ENCODE results near the gene CCS. TPM values are rescaled to one million over a fixed set of nuclear protein-coding genes. Genes with fewer than 3 reads are reported as not detected.

CCS gene
- total RNA-seq, 2 experiments from 2014 or later: 31.7 to 36.7 TPM

DNA sequence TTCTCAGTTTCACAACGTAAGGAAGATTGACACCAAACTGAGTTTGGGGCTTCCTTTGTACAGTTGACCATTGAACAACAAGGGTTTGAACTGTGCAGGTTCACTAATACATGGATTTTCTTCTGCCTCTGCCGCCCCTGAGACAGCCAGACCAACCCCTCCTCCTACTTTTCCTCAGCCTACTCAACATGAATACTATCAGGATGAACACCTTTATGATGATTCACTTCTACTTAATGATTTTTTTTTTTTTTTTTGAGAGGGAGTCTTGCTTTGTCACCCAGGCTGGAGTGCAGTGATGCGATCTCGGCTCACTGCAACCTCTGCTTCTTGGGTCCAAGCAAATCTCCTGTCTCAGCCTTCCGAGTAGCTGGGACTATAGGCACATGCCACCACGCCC lies 60.1 kb downstream of the CCS start:
- intact Hi-C loops (cut with micrococcal nuclease; ENCODE audit: unreplicated experiment): no loop called here

More for the DNA sequence above, 60.1 kb downstream of the CCS start:
- no TSS peak for BruUV-seq (replicated peaks)
- peaks cover 55% of the 10 kb centered on the region for H3K79me2 ChIP-seq (ENCODE audit: insufficient read depth, low read depth, low read length)
- H3K27ac ChIP-seq (ENCODE audit: low read depth, low read length, poor library complexity, severe bottlenecking): no peak overlapping the region
- TF ChIP-seq EZH2phosphoT487 (IDR thresholded peaks at IDR 0.05; ENCODE audit: borderline replicate concordance, low read depth, low read length): no peak
- TF ChIP-seq, protein P1, sequence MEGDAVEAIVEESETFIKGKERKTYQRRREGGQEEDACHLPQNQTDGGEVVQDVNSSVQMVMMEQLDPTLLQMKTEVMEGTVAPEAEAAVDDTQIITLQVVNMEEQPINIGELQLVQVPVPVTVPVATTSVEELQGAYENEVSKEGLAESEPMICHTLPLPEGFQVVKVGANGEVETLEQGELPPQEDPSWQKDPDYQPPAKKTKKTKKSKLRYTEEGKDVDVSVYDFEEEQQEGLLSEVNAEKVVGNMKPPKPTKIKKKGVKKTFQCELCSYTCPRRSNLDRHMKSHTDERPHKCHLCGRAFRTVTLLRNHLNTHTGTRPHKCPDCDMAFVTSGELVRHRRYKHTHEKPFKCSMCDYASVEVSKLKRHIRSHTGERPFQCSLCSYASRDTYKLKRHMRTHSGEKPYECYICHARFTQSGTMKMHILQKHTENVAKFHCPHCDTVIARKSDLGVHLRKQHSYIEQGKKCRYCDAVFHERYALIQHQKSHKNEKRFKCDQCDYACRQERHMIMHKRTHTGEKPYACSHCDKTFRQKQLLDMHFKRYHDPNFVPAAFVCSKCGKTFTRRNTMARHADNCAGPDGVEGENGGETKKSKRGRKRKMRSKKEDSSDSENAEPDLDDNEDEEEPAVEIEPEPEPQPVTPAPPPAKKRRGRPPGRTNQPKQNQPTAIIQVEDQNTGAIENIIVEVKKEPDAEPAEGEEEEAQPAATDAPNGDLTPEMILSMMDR (conservative IDR thresholded peaks at IDR 0.05; ENCODE audit: low read length): no peak
- no peak overlapping the region for H3K4me3 ChIP-seq (ENCODE audit: low read depth, low read length, poor library complexity, severe bottlenecking)
- ChIA-PET CTCF (ENCODE audit: unreplicated experiment) (interaction anchor here (0.6 kb wide), 1 partner anchor 514 kb away, joined by 4 read pairs; no protein-coding TSS in a partner anchor), POLR2A (interaction anchor here (1.2 kb wide), 1 partner anchor 11 kb away, joined by 3 read pairs; no protein-coding TSS in a partner anchor)
- H3K4me2 ChIP-seq (ENCODE audit: low read length): no peak overlapping the region
- no peaks in the 10 kb centered on the region for H3K9me3 ChIP-seq (ENCODE audit: low read length)
- no peak overlapping the region for H2AFZ ChIP-seq (ENCODE audit: low read length)
- H4K20me1 ChIP-seq (ENCODE audit: insufficient read depth, low read length): no peaks in the 10 kb centered on the region
- H3K36me3 ChIP-seq (ENCODE audit: insufficient read depth, low read length): peaks cover 94% of the 10 kb centered on the region
- H3K9me2 ChIP-seq (ENCODE audit: insufficient read depth, low read length): no peaks in the 10 kb centered on the region
- H3K4me1 ChIP-seq (ENCODE audit: insufficient read depth, low read length, poor library complexity, severe bottlenecking): peaks cover under 1% of the 10 kb centered on the region
- no peak for DNase-seq (ENCODE audit: low spot score)

Small RNAs within 50 kb of the gene (small RNA-seq; reads per million reads assigned to genes)
- gene RNU4-39P: not detected

Other genes starting within 250 kb of the CCS start
- 43.8 and 56.2 TPM in 2 replicates for gene BRMS1, start 248.1 kb upstream of the CCS start, total RNA-seq (2014; rRNA removed; shearing (Covaris generic))
- gene BRMS1, start 248.1 kb upstream of the CCS start, total RNA-seq (2022): 35.9 and 43.1 TPM in 2 replicates
- 10.7 and 11.7 TPM in 2 replicates for gene B4GAT1, start 245.6 kb upstream of the CCS start, total RNA-seq (2014; rRNA removed; shearing (Covaris generic))
- 9.4 and 9.8 TPM in 2 replicates for gene B4GAT1, start 245.6 kb upstream of the CCS start, total RNA-seq (2022)
- gene SLC29A2, start 221.4 kb upstream of the CCS start, total RNA-seq (2014; rRNA removed; shearing (Covaris generic)): 24.7 and 33.6 TPM in 2 replicates
- 55.6 and 56.4 TPM in 2 replicates for gene SLC29A2, start 221.4 kb upstream of the CCS start, total RNA-seq (2022)
- not detected in 2 replicates for gene NPAS4, start 172.2 kb upstream of the CCS start, total RNA-seq (2014; rRNA removed; shearing (Covaris generic))
- not detected in 2 replicates for gene NPAS4, start 172.2 kb upstream of the CCS start, total RNA-seq (2022)
- gene MRPL11, start 154.3 kb upstream of the CCS start, total RNA-seq (2014; rRNA removed; shearing (Covaris generic)): 82.6 and 101 TPM in 2 replicates
- 75.1 and 88.6 TPM in 2 replicates for gene MRPL11, start 154.3 kb upstream of the CCS start, total RNA-seq (2022)
- gene PELI3, start 126.3 kb upstream of the CCS start, total RNA-seq (2014; rRNA removed; shearing (Covaris generic)): 7.7 and 8.1 TPM in 2 replicates
- 4.3 and 4.5 TPM in 2 replicates for gene PELI3, start 126.3 kb upstream of the CCS start, total RNA-seq (2022)
- gene DPP3, start 112.8 kb upstream of the CCS start, total RNA-seq (2014; rRNA removed; shearing (Covaris generic)): 40.0 and 47.2 TPM in 2 replicates
- 53.4 and 60.3 TPM in 2 replicates for gene DPP3, start 112.8 kb upstream of the CCS start, total RNA-seq (2022)
- 8.7 and 14.7 TPM in 2 replicates for gene BBS1, start 82.5 kb upstream of the CCS start, total RNA-seq (2014; rRNA removed; shearing (Covaris generic))
- gene BBS1, start 82.5 kb upstream of the CCS start, total RNA-seq (2022): 15.2 and 15.7 TPM in 2 replicates
- 11.3 and 11.9 TPM in 2 replicates for gene ZDHHC24, start 47.1 kb upstream of the CCS start, total RNA-seq (2014; rRNA removed; shearing (Covaris generic))
- 33.3 and 35.1 TPM in 2 replicates for gene ZDHHC24, start 47.1 kb upstream of the CCS start, total RNA-seq (2022)
- gene ACTN3, start 46.3 kb upstream of the CCS start, total RNA-seq (2014; rRNA removed; shearing (Covaris generic)): not detected in 2 replicates
- 0.15 and 0.27 TPM in 2 replicates for gene ACTN3, start 46.3 kb upstream of the CCS start, total RNA-seq (2022)
- not detected in 2 replicates for gene CTSF, start 24.6 kb upstream of the CCS start, total RNA-seq (2014; rRNA removed; shearing (Covaris generic))
- gene CTSF, start 24.6 kb upstream of the CCS start, total RNA-seq (2022): not detected in 2 replicates
- 0.13 and 0.26 TPM in 2 replicates for gene CCDC87, start 122 bp upstream of the CCS start, total RNA-seq (2014; rRNA removed; shearing (Covaris generic))
- gene CCDC87, start 122 bp upstream of the CCS start, total RNA-seq (2022): 0.17 and 0.36 TPM in 2 replicates
- gene RBM14, start 23.4 kb downstream of the CCS start, total RNA-seq (2014; rRNA removed; shearing (Covaris generic)): 65.8 and 94.6 TPM in 2 replicates
- 227 and 243 TPM in 2 replicates for gene RBM14, start 23.4 kb downstream of the CCS start, total RNA-seq (2022)
- 66.0 and 93.9 TPM in 2 replicates for gene RBM4, start 45.5 kb downstream of the CCS start, total RNA-seq (2014; rRNA removed; shearing (Covaris generic))
- gene RBM4, start 45.5 kb downstream of the CCS start, total RNA-seq (2022): 139 and 140 TPM in 2 replicates
- 29.1 and 40.0 TPM in 2 replicates for gene RBM4B, start 84.7 kb downstream of the CCS start, total RNA-seq (2014; rRNA removed; shearing (Covaris generic))
- 38.3 and 39.4 TPM in 2 replicates for gene RBM4B, start 84.7 kb downstream of the CCS start, total RNA-seq (2022)
- 22.7 and 25.2 TPM in 2 replicates for gene SPTBN2, start 136.0 kb downstream of the CCS start, total RNA-seq (2014; rRNA removed; shearing (Covaris generic))
- gene SPTBN2, start 136.0 kb downstream of the CCS start, total RNA-seq (2022): 13.0 and 16.2 TPM in 2 replicates